HG03280 (cell line): ENCODE results near the gene PDF.

Experiments used
- ATAC-seq: cut with Tn5 transposase; IDR thresholded peaks from one replicate; pipeline ENCODE4 v1.9.1; 2021; ENCODE audit warnings: mild to moderate bottlenecking, moderate library complexity; ENCODE audit not compliant: unreplicated experiment

The PDF gene

DNA sequence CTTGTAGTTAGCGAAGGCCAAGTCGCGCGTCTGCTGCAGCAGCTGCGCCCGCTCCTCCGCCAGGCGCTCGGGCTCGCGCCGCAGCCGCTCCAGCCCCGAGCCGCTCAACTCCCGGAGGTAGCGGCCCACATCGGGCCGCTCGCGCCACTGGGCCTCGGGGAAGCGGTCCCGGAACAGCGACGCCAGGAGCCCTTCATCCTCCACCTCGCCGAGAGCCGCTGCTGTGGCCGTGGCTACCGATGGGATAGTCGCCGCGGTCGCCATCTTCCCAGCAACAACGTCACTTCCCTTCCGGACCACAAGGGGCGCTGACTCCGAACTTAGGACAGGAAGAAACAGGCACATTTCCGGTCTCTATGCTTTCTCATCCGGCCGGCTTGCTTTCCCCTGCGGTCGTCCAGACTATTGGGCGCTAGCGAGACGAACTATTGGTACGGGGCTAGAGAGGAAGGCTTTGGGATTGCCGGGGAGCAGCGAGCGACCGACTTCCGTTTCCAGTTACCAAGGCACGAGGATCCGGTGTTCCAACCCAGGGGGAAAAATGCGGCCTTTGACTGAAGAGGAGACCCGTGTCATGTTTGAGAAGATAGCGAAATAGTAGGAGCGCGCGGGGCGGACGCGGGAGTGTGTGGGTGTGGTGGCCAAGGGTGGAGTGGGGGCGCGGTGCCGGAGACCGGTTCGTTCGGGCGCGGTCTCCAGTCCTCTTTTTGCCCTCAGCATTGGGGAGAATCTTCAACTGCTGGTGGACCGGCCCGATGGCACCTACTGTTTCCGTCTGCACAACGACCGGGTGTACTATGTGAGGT lies 9.1 kb upstream of the PDF start, which contains the start of the genes COG8 and NIP7:
COG8 (minus strand) TSS at position 276 of the 806 bp plus-strand sequence; CDS start at position 264, 12 bp downstream.
NIP7 (plus strand) TSS at position 484 of the 806 bp plus-strand sequence; CDS start at position 542, 58 bp downstream.
- peak; percentile 85 for ATAC-seq

DNA sequence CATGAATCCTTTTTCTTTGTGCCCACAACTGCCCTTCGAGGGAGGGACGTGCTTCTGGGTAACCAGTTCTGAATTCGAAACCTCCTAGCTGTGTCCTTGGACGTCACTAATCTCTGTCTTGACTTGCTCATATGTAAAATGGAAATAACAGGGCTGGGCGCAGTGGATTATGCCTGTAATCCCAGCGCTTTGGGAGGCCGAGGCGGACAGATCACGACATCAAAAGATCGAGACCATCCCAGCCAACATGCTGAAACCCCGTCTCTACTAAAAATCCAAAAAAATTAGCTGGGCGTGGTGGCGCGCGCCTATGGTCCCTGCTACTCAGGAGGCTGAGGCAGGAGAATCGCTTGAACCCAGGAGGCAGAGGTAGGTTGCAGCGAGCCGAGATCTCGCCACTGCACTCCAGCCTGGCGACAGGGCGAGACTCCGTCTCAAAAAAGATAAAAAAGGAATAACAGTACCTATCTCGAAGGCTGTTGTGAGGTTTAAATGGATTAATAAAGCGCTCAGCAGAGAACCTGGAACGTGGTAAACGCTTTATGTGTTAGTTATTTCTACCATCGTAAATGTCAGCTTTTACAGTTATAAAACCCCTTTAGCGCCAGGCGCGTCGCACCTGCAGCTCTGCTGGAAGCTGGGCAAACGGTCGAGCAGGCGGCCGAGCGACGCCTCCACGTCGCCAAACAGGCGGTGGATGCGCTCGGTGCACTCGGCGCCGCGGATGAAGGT lies 8.3 kb upstream of the PDF start:
- ATAC-seq = no peak

DNA sequence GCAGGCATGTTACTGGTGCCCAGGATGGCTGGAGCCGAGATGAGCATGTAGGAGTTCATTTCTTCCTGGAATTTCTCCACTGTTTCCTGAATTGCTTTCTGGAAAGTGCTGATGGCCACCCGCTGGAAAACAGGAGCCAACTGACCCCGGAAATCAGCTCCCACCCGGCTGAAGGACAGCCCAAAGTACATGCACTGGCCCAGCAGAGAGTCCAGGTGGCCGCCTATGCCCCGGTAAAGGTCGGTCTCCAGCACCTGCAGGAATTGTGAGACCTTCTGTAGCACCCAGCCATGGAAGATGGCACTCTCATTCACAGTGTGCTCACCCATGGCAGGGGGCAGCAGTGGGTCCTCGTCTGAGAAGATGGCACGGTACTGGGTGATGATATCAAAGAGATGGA lies 4.3 kb upstream of the PDF start:
- ATAC-seq = no peak

DNA sequence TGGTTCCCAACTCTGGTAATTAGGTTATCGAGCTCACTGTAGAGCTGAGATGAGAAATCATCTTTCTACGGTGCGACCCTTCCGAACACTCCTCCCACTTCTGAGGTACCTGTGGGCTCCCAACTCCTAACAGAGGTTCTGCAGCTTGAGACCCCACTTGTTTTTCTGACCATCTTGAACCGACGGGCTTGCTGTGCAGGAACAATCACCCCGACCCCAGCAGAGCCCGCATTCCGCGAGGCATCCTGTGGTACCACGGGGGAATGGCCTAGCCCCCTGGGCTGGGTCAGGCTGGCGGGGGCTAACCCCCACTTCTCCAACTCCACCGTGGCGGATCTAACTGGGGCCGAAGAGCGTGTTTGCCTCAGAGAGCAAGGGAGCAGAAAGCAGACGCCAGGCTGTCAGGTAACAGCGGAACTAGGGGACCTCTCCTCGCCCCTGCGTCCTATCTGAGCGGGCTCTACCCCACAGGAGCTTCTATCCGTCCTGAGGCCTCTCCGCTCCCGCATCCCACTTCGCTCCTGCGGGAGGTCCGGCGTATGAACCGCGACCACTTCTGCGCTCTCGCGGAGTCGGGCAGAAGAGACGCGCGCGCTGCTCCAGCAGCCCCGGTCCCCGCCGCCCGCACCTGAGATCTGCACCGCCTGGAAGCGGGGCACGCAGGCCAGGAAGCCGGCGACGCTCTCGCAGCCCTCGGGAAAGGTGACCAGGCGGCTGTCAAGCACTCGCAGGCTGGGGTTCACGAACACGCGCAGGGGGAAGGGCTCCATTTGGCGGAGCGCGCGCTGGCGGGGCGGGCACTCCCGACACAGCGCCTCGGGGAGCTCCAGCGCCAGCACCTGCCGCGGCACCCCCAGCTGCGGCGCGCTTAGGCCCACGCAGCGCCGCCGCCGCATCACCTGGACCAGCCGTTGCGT lies 761 bp downstream of the PDF start:
- peak; percentile 37 for ATAC-seq

DNA sequence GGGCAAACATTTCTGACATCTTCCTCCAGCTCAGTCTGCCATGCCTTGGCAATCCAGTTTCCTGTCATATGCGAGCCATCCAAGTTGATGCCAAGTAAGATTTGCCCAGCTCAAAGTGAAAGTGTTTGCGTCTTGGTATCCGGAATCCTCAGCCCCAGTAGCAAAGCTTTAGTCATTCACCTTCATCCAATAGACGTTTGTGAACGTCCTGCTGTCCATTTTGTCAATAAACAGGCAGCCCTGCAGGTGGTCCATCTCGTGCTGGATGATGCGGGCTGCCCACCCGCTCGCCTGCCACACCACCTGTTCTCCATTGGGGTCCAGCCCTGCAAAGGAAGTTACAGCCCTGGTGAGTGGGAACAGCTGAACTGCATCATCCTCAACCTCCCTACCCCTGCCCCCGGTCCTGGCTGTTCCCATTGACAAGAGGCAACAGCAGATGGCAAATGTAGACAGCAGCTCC lies 1.5 kb downstream of the PDF start:
- no peak for ATAC-seq

DNA sequence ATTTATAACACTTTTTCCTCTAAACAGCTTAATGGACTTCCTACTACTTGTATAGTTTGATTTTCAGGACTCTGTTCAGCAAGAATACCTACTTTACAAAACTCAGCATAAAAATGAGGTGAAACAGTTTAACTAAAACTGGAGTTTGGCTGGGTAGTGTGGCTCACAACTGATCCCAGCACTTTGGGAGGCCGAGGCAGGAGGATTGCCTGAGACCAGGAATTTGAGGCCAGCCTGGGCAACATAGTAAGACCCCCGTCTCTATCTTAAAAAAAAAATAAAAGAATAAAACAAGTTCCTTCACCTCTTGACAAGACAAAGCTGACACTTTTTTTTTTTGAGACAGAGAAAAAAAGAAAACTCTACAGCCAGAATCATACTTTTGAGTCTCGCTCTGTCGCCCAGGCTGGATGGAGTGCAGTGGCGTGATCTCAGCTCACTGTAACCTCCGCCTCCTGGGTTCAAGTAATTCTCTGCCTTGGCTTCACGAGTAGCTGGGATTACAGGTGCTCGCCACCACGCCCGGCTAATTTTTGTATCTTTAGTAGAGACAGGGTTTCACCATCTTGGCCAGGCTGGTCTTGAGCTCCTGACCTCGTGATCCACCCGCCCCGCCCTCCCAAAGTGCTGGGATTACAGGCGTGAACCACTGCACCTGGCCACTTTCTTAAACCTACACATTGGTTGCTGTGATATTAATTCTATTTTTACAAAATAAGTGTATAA lies 2.6 kb downstream of the PDF start:
- ATAC-seq = no peak

DNA sequence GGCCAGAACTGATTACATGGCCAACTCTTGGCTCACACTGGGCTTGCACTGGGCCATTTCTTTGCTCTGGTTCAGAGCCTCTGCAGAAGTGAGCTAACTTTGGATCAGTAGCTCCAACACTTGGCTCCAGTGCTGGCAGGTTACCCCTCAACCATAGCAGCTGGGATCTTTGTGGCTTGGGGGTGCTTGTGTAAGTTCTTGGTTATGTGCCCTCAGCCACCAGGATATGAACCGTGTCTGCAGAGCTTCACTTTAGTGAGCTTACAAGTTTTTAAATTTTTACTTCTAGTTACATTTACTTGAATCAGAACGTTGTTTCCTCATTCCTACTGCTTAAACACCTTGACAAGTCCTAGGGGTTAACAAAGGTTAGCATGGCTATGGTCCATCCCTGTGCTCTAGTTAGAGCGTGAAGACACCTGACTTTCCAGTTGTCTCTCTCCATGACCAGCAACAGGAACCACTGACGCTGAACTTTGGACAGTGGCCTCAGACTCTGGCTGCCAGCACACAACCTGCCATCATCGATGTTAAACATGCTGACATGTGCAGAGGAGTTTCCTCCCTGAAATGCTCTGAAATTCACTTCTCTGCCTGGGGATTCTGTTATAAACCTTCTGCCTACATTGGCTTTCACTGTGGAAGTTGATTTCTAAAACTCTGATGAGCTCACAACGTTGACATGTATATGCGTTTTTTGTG lies 4.1 kb downstream of the PDF start:
- ATAC-seq = no peak

DNA sequence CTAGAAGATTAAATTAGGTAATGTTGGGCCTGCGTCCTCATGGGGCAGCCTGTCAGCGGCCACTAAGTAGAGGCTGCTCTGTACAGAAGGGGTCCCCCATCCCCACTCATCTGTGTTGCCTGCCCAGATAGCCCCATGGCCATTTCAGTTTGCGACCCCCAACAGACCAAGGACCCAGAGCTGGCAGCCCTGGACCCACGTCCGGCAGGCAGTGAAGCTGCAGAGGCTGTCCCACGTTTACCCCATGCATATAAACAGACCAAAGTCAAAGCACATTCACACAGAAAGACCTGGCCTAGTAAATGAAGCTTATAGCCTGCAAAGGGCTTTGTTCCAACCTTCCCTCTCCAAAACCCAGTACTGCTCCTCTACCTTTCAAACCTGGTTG lies 4.6 kb downstream of the PDF start:
- ATAC-seq = no peak

DNA sequence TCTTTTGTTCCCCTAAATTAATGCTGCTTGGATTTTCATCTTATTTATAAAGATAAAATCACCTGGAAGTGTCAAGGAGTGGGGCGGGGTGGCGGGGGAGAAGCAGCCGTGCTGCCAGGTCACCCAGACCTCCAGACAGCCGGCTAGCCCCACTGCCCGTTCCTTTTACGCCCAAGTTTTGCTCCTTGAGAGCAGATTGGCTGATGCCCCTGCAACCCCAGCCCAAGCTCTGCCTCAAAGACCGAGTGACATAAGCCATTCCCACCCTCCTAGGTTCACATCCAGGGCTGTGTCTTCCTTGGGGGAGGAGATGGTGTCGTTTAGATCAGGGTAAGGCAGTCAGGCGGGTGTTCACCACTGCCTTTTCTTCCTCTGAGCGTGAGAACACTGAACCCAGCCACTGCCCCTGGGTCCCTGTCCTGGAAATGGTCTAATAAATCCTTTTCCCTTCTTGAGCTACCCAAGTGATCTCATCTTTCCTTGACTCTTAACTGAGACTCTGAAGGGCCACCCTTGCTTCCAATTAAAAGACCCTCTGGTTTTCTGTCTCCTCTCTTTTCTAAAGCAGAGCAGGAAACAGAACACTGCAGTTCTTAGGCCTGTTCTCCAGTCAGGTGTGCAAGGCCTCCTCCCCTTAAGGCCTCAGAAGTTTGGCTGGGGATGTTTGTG lies 5.7 kb downstream of the PDF start:
- no peak for ATAC-seq

DNA sequence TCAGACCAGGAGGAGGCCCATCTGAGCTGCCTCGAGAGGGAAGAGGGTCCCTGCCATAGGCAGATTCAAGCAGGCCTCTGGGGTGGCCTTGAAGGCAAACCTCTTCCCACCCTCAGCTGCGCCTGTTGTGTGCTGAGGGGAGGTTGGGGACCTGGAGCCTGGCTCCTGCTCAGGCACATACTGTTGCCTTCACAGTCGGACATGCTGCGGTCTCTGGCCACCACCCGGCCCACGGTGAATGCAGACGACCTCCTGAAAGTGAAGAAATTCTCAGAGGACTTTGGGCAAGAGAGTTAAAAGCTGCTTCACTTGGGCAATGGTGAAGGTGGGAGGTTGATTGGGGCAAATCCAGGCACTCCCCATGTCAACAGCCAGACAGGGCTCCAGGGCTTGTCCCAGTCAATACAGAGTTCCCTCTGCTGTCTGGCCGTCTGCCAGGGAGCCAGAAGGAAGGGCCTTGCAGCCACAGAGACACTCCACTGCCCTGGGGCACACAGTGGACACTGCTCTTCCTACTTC lies 6.3 kb downstream of the PDF start:
- ATAC-seq = no peak

DNA sequence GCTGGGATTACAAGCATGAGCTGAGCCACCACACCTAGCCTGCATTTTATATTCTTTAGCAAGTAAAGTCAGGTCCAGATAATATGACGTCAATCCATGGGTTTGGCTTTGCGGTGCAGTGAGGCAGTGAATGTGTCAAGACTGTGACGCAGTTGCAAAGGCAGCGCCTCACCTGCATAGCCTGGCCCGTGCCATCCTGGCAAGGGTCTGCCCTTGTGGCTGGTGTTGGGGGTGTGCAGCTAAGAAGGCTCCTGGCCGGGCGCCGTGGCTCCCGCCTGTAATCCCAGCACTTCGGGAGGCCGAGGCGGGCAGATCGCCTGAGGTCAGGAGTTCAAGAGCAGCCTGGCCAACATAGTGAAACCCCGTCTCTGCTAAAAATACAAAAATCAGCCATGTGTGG lies 7.0 kb downstream of the PDF start:
- ATAC-seq = no peak

DNA sequence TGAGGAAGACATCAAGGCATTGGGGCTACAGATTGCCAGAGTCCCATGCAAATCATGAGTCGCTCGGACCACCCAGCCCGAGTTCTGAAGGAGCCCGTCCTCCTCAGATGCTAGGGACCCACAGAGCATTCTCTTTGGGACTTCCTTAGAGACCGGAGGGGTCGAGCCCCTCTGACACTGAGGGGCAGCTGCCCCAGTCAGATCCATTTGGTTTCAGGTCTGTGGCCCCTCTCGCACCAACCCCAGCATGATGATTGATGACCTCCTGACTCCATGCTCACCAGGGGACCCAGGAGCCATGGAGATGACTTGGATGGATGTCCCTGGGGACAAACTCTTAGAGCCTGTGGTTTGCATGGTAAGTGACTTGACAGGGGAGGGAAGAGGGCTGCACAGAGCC lies 8.0 kb downstream of the PDF start:
- no peak for ATAC-seq

DNA sequence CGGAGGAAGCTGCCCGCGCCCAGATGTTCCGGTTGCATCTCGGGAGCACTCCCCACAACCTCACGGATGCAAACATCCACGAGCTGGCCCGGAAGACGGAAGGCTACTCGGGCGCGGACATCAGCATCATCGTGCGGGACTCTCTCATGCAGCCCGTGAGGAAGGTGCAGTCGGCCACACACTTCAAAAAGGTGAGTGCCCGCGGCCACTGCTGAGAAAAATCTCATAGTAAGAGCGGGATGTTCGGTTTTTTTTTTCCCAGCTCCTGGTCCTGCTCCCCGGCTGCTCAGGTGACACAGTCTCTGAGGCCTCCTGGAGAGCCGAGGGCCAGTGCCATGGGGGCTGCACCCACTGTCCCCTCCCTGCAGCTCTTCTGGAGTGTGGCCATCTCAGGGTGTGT lies 9.3 kb downstream of the PDF start:
- ATAC-seq = no peak

DNA sequence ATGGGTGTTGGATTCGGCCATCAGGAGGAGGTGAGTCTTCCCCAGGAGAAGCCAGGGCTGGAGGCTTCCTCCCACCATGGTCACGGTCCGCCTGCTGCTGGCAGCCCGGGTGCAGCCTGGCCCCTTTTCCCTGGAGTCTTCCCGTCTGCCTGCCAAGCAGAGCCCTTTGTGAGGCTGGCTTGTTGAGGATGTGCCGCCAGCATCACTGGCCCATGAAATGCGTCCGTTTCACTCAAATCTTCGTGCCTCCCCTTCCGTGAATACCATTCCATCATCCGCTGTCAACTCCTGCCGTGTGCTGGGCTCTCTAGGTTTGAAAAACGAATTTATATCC lies 9.7 kb downstream of the PDF start:
- no peak for ATAC-seq

DNA sequence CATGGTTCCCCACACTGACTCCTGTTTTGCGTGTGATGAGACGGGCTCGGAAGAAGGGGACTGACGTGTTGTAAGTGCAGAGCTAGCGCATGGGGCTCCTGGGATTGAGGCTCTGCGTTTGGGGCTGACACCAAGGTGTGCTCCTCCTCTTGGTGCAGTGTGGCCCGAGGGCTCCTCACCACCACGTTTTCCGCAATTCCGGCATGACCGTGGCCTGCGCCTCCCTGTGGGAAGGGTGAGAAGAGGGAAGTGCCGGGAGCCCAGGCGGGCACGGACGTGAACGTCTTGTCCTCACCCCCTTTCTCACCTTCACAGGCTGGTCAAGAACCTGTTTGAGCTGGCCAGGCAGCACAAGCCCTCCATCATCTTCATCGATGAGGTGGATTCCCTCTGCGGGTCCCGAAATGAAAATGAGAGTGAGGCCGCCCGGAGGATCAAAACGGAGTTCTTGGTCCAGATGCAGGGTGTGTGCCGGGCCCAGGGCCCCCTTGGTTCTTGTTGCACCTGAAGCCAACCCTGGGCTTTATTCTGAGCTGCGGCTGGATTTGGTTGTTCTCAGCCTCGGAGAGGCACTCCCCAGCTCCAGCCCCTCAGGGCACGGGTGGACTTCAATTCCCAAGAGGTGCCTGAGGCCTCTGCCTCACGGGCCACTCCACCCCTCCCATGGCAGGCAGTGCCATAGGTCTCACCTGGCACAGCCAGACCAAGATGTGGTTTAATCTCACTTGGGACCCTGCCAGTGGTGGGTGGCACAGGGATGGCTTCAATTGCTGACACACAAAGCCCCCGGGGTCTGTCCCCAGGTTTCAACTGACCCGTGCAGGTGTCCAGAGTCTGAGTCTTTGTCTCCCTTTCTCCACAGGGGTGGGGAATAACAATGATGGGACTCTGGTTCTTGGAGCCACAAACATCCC lies 10.3 kb downstream of the PDF start:
- no peak for ATAC-seq

DNA sequence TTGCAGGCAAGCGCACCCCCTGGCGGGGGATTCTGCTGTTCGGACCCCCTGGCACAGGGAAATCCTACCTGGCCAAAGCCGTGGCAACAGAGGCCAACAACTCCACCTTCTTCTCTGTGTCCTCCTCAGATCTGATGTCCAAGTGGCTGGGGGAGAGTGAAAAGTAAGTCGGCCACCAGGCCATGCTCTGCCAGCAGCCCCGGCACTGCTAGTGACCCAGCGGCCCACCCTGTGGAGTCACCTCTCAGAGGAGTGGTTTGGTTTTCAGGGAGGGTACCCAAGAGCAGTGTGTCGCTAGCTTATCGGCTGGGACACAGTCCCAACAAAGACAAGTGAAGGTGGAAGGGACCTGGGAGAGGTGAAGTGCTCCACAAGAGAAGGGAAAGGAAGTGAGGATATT lies 11.0 kb downstream of the PDF start:
- ATAC-seq = no peak

DNA sequence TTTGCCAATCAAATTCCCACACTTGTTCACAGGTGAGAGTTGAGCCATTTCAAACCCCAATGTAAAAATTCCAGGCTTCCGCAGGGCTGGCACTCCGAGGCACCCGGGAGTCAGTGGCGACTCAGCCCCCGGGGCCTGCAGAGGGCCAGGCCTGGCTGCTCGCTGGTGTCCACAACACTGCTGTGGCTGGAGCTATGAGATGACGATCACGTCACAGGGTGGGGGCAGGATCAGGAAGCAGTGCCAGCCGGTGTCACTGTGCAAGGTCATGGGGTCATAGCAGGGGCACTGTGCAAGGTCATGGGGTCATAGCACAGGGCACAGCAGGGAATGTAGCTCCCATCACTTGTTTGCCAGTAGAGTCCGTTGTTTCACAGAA lies 11.5 kb downstream of the PDF start:
- no peak for ATAC-seq
